PC-9 (cell line): Measurements from ENCODE around the gene LBX2. TPM values are rescaled to one million over a fixed set of nuclear protein-coding genes. Genes with fewer than 3 reads are reported as not detected.

Experiments
- BruUV-seq: library from RNA; stranded (reverse); fragments of 400-500 nt; replicated peaks from 2 replicates; lab custom pipeline; 2021; lab: Mats Ljungman, UMichigan
- CTCF ChIA-PET: fragments of 300-600 bp; sonication (Branson Sonifier 250); formaldehyde crosslinking; loops from one replicate; lab custom pipeline; 2022; ENCODE audit warnings: antibody characterized with exemption; lab: Charles Lee
- POLR2A ChIA-PET: fragments of 300-600 bp; sonication (Branson Sonifier 250); formaldehyde crosslinking; loops from one replicate; lab custom pipeline; 2022; ENCODE audit warnings: antibody characterized with exemption; ENCODE audit not compliant: unreplicated experiment; lab: Charles Lee
- DNase-seq, 2 experiments: peaks; one replicate each; pipeline versions ENCODE4 v3.0.0 to v3.0.0-alpha.2; 2015 to 2022; ENCODE audit warnings: mixed read lengths in 1 of 2
- H2AFZ ChIP-seq: fragments of 200-600 bp; sonication (generic); 2 replicates; pipeline ENCODE4 v1.8.1; 2017; ENCODE audit warnings: antibody characterized with exemption
- H3F3A ChIP-seq: fragments of 200-600 bp; sonication (generic); 2 replicates; pipeline ENCODE4 v1.8.1; 2017; ENCODE audit warnings: antibody characterized with exemption, mild to moderate bottlenecking, low read depth; ENCODE audit not compliant: insufficient read depth
- H3K27ac ChIP-seq: fragments of 200-600 bp; sonication (generic); 2 replicates; pipeline ENCODE4 v1.6.1; 2016; ENCODE audit warnings: mixed run types
- H3K27me3 ChIP-seq: fragments of 200-600 bp; sonication (generic); 2 replicates; pipeline ENCODE4 v1.6.1; 2016; ENCODE audit warnings: low read depth, mixed run types; ENCODE audit not compliant: insufficient read depth
- H3K36me3 ChIP-seq: fragments of 200-600 bp; sonication (generic); 2 replicates; pipeline ENCODE4 v1.6.1; 2016; ENCODE audit warnings: low read depth, mixed run types
- H3K4me1 ChIP-seq: fragments of 200-600 bp; sonication (generic); replicated peaks from 2 replicates; pipeline ENCODE4 v1.6.1; 2016; ENCODE audit warnings: mixed run types; ENCODE audit not compliant: insufficient read depth
- H3K4me2 ChIP-seq: fragments of 200-600 bp; sonication (generic); 2 replicates; pipeline ENCODE4 v1.6.1; 2017; ENCODE audit warnings: mixed run types
- H3K4me3 ChIP-seq: fragments of 200-600 bp; sonication (generic); 2 replicates; pipeline ENCODE4 v1.6.1; 2016; ENCODE audit warnings: mixed run types
- H3K79me2 ChIP-seq: fragments of 200-600 bp; sonication (generic); 2 replicates; pipeline ENCODE4 v1.6.1; 2017; ENCODE audit warnings: low read depth, mixed run types
- H3K9me2 ChIP-seq: fragments of 200-600 bp; sonication (generic); 2 replicates; pipeline ENCODE4 v1.8.1; 2017; ENCODE audit warnings: mild to moderate bottlenecking; ENCODE audit not compliant: insufficient read depth
- H3K9me3 ChIP-seq: fragments of 200-600 bp; sonication (generic); 2 replicates; pipeline ENCODE4 v1.8.1; 2016; ENCODE audit warnings: low read depth; ENCODE audit not compliant: insufficient read depth
- H4K20me1 ChIP-seq: fragments of 200-600 bp; sonication (generic); 2 replicates; pipeline ENCODE4 v1.8.1; 2017; ENCODE audit not compliant: insufficient read depth
- EZH2 ChIP-seq: fragments of 200-600 bp; sonication (generic); IDR thresholded peaks from 2 replicates; pipeline ENCODE4 v1.8.0; 2017; ENCODE audit warnings: antibody characterized with exemption, low read depth
- intact Hi-C: fragments of 100-400 bp; cut with micrococcal nuclease; formaldehyde crosslinking; loops from one replicate; pipeline ENCODE4 v1.10.0; 2022; ENCODE audit not compliant: unreplicated experiment
- total RNA-seq: library from RNA; stranded (reverse); gene quantifications from 2 replicates; pipeline ENCODE4 v1.2.3, GENCODE V29; 2021
- TF ChIP-seq, protein P1 (sequence below): fragments of 200-600 bp; sonication (generic); conservative IDR thresholded peaks from 2 replicates; pipeline ENCODE4 v1.6.1; 2017; ENCODE audit warnings: mixed run types, antibody characterized with exemption, mild to moderate bottlenecking, moderate library complexity

The LBX2 gene
- total RNA-seq, 1 experiment from 2014 or later, result 0.76 TPM

GRCh38 chr2:74513605-74514367 is 14.4 kb upstream of the LBX2 start:
- POLR2A ChIA-PET, result no interaction called here
- no peak for TF ChIP-seq EZH2
- TF ChIP-seq, protein P1, sequence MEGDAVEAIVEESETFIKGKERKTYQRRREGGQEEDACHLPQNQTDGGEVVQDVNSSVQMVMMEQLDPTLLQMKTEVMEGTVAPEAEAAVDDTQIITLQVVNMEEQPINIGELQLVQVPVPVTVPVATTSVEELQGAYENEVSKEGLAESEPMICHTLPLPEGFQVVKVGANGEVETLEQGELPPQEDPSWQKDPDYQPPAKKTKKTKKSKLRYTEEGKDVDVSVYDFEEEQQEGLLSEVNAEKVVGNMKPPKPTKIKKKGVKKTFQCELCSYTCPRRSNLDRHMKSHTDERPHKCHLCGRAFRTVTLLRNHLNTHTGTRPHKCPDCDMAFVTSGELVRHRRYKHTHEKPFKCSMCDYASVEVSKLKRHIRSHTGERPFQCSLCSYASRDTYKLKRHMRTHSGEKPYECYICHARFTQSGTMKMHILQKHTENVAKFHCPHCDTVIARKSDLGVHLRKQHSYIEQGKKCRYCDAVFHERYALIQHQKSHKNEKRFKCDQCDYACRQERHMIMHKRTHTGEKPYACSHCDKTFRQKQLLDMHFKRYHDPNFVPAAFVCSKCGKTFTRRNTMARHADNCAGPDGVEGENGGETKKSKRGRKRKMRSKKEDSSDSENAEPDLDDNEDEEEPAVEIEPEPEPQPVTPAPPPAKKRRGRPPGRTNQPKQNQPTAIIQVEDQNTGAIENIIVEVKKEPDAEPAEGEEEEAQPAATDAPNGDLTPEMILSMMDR, result no peak
- Histone ChIP-seq H3K4me3 (no peak overlapping the region), H2AFZ (no peak overlapping the region), H3F3A (no peaks in the 10 kb centered on the region), H3K4me1 (peaks cover 1% of the 10 kb centered on the region), H3K27ac (no peak overlapping the region), H3K27me3 (no peaks in the 10 kb centered on the region), H4K20me1 (no peaks in the 10 kb centered on the region), H3K79me2 (no peaks in the 10 kb centered on the region), H3K9me2 (no peaks in the 10 kb centered on the region), H3K4me2 (no peak overlapping the region), H3K36me3 (no peaks in the 10 kb centered on the region), H3K9me3 (no peaks in the 10 kb centered on the region)
- CTCF ChIA-PET, result no interaction called here
- intact Hi-C loops, result no loop called here
- BruUV-seq, result no TSS peak
- DNase-seq, result no peak

DNA sequence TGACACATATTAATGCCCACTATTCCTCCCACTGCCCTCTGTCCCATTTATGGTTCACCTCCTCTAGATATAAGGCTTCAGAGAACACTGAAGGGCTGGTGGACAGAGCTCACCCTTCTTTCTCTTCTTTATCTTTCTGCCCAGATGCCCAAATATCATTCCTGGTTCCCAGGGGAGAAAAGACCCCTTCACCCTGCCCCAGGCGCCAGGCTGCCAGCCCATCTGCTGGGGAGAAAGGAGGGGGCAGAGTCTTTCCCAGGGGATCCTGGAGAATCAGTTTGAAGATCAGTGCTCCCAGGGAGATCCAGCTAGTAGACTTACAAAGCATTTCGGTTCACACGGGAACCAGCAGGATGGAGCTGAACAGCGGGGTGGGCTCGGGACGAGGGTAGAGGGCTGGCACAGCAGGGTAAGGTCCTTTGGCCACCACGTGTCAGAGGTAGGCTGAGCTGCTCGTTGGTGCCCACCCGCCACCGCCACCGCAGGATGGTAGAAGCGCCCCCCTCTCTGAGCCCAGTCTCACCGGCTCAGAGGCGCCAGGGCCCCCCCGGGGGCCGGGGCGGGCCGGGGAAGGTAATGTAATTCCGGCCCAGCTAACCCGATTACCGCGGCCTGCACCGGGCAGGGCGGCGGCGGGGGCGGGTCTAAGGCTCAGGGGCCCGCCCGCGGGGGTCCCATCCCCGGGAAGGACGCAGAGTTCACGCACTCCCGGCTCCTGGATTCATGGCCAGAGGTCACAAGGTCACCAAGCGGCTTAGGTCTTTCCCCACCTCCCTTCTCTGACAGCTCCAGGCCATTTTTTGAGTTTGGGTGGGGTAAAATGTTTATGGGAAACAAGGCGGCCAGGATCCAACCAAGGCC is 13.6 kb upstream of the LBX2 start:
- H3K4me3 ChIP-seq, result no peak overlapping the region
- no peaks in the 10 kb centered on the region for H3F3A ChIP-seq
- CTCF ChIA-PET, result no interaction called here
- BruUV-seq, result no TSS peak
- H2AFZ ChIP-seq, result no peak overlapping the region
- no peaks in the 10 kb centered on the region for H3K27me3 ChIP-seq
- H3K9me2 ChIP-seq, result no peaks in the 10 kb centered on the region
- intact Hi-C loops, result no loop called here
- 0 out of 2 replicates have a peak, but pooled peaks cover 3% of the 10 kb centered on the region for H3K79me2 ChIP-seq
- POLR2A ChIA-PET, result no interaction called here
- no peaks in the 10 kb centered on the region for H3K9me3 ChIP-seq
- no peak overlapping the region for H3K4me2 ChIP-seq
- no peak for DNase-seq
- no peak overlapping the region for H3K27ac ChIP-seq
- TF ChIP-seq, protein P1, result no peak
- TF ChIP-seq EZH2, result no peak
- H4K20me1 ChIP-seq, result no peaks in the 10 kb centered on the region
- no peaks in the 10 kb centered on the region for H3K36me3 ChIP-seq
- peaks cover 7% of the 10 kb centered on the region for H3K4me1 ChIP-seq

DNA sequence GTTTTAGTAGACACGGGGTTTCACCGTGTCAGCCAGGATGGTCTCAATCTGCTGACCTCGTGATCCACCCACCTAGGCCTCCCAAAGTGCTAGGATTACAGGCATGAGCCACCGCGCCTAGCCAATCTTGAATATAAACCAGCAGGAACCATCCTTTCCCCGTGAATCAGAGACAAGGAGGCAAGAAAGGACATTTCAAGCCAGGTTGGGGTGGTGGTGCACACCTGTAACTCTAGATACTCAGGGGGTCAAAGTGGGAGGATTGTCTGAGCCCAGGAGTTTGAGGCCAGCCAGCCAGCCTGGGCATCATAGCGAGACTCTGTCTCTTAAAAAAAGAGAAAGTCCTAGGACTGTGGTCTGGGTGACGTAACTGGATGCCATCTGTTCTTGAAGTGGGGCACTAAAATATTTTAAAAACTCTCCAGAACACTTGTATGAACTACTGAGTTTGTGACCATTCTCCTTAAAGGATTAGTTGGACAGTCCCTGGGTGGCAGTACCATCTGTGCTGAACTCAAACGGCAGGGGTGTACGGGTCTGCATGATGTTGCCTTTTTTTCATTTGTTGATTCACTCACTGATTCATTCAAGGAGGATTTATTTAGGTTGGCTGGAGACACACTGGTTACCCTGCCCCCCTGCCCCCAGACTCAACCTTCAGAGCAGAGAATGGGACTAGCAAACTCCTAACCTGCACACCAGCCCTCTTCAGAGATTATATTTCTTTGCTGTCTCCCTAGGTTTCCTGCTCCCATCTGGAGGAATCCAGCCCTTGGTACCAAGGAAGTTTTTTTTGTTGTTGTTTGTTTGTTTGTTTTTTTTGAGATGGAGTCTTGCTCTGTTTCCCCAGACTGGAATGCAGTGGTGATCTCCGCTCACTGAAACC is 11.9 kb upstream of the LBX2 start:
- DNase-seq, result no peak
- Histone ChIP-seq H3K79me2 (peaks cover 11% of the 10 kb centered on the region), H3K9me2 (no peaks in the 10 kb centered on the region), H3K27ac (no peak overlapping the region), H4K20me1 (no peaks in the 10 kb centered on the region), H3K27me3 (no peaks in the 10 kb centered on the region), H3K4me1 (peaks cover 12% of the 10 kb centered on the region), H3K4me3 (no peak overlapping the region), H3K36me3 (no peaks in the 10 kb centered on the region), H3K9me3 (no peaks in the 10 kb centered on the region), H2AFZ (no peak overlapping the region), H3F3A (peaks cover 7% of the 10 kb centered on the region; the same call in 1 of the 2 replicates), H3K4me2 (no peak overlapping the region)
- ChIA-PET POLR2A (interaction anchor here (0.6 kb wide), 1 partner anchor 1465 kb away, joined by 3 read pairs; no protein-coding TSS in a partner anchor), CTCF (no interaction called here)
- BruUV-seq, result no TSS peak
- TF ChIP-seq, protein P1, result no peak
- intact Hi-C loops, result no loop called here
